Fibroblast of skin of right biceps (primary cell): Measurements from ENCODE around the gene OR4K2.
"Not testable (repeated sequence)": the region's sequence is repeated elsewhere in the genome, so short reads cannot be mapped to it uniquely, and the experiment has no call there.

Experiments
- DNase-seq: peaks from one replicate; pipeline ENCODE4 v3.0.0-alpha.2; 2013

Gene OR4K2, protein sequence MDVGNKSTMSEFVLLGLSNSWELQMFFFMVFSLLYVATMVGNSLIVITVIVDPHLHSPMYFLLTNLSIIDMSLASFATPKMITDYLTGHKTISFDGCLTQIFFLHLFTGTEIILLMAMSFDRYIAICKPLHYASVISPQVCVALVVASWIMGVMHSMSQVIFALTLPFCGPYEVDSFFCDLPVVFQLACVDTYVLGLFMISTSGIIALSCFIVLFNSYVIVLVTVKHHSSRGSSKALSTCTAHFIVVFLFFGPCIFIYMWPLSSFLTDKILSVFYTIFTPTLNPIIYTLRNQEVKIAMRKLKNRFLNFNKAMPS

DNA sequence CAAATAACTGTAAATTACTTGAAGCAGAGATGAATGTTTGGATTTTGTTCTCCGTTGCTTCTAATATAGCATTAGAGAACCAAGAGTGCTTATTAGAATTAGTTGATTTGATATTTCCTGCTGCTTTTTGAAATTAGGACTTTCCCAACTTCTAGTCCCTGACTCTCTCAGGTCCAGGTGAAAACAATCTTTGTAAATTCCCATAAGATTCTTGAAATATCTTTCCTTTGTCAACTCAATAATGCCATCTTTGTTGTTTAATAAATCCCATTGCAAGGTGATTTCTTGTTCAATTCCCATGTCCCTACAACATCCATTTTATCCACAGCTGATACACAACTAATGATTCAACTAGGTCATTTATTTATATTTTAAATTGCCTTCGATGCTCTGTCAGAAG lies at the start of gene OR4K2:
OR4K2 (plus strand) TSS at position 301 of the 400 bp plus-strand sequence. CDS start 1,126 bp downstream, outside the sequence.
- no peak for DNase-seq

DNA sequence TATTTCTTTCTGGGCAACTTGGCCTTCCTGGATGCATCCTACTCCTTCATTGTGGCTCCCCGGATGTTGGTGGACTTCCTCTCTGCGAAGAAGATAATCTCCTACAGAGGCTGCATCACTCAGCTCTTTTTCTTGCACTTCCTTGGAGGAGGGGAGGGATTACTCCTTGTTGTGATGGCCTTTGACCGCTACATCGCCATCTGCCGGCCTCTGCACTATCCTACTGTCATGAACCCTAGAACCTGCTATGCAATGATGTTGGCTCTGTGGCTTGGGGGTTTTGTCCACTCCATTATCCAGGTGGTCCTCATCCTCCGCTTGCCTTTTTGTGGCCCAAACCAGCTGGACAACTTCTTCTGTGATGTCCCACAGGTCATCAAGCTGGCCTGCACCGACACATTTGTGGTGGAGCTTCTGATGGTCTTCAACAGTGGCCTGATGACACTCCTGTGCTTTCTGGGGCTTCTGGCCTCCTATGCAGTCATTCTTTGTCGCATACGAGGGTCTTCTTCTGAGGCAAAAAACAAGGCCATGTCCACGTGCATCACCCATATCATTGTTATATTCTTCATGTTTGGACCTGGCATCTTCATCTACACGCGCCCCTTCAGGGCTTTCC lies 47.2 kb upstream of the OR4K2 start:
- DNase-seq: not testable (repeated sequence)

DNA sequence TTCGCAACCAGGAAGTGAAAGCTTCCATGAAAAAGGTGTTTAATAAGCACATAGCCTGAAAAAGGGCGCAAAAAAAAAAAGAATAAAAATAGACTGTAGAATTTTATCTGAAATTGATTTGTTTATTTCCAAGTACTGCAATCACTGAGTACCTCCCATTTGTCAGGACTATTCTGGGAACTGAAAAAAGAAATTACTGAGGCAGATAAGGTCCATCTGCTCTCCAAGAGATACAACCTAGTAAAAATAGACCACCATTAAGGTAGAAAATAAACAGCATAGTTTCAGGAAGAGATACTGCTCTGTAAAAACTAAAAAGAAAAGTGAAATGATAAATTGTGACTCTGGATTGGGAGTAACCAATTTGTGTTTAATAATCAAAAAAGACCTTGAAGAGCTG lies 46.6 kb upstream of the OR4K2 start:
- no peak for DNase-seq

DNA sequence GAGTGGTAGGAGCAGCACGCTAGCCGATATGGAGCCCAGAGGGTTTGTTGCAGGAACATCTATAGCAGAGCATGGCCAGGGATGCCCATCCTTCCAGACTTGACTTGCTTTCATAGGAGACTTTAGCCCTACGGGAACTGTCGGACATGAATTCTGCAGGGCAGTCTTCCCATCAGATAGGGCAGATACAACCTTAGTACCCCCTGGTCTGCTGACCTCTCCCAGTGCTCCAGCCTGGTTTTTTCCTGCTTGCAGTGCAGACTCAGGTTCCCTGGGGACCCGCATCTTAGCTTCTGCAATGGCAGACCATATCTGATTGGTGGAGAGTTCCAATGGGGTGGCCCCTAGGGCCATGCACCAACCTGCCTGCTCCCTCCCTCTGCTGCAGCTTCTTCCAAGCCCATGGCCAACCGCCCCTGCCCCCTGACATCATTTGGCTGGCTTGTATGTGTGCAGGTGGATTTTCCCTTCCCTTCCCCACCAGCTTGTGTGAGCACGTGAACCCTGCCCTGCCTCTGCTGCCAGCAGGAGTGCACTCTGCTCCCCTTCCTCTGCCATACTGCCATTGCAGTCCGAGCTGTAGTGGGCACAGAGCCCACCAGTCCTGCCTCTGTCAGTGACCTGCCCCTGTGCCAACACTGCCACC lies 40.6 kb upstream of the OR4K2 start:
- DNase-seq: not testable (repeated sequence)

DNA sequence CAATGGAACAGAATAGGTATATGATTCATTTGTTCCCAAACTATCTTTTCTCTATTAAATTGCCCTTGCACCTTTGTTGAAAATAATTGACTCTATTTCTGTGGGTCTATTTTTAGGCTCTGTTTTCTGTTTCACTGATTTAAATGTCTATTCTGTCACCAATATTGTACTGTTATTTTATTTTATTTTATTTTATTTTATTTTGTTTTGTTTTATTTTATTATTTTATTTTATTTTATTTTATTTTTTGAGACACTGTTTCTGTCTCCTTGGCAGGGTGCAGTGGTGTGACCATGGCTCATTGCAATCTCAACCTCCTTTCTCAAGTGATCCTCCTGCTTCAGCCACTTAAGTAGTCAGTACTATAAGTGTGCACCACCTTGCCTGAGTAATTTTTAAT lies 36.5 kb upstream of the OR4K2 start:
- no peak for DNase-seq

DNA sequence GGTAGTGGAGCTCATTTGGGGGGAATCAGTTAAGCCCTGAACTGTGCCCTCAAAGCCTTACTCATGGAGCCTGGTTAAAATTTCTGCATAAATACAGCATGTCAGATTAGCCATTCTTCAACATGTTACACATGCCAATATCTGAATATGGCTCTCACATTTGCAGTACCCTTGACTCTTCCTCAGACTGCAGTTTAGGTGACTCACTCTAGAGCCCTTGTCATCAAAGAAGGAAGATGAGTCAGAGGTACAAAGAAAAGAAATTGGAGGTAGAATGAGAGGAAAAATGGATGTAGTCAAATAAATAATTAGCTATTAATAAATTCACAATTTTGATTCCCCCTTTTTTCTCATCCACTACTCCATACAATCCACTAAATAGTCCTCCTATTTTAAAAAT lies 23.6 kb upstream of the OR4K2 start:
- DNase-seq: no peak

DNA sequence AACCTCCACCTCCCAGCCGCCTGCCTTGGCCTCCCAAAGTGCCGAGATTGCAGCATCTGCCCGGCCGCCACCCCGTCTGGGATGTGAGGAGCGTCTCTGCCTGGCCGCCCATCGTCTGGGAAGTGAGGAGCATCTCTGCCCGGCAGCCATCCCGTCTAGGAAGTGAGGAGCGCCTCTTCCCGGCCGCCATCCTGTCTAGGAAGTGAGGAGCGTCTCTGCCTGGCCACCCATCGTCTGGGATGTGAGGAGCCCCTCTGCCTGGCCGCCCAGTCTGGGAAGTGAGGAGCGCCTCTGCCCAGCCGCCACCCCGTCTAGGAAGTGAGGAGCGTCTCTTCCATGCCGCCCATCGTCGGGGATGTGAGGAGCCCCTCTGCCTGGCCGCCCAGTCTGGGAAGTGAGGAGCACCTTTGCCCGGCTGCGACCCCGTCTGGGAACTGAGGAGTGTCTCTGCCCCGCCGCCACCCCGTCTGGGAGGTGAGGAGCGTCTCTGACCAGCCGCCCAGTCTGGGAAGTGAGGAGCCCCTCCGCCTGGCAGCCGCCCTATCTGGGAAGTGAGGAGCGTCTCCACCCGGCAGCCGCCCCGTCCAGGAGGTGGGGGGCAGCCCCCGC lies 8.8 kb upstream of the OR4K2 start:
- not testable (repeated sequence) for DNase-seq

DNA sequence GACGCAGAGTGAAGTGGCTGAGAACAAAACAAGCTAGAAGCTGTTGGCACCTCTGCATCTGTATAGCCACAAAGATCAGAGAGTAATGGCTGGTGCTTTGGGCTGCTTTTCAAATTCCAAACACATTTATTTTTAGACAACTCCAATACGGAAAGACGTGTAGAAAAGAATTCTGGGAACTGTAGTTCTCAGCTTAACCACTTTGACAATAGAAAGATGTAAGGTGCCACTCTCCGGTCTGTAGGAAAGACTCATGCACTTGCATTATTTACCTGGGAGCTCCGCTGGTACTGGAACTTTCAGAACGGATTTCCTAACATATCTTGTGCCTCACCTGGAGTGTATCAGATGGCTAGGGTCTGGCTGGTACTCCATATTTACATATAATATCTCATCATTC lies 1.8 kb upstream of the OR4K2 start:
- no peak for DNase-seq

DNA sequence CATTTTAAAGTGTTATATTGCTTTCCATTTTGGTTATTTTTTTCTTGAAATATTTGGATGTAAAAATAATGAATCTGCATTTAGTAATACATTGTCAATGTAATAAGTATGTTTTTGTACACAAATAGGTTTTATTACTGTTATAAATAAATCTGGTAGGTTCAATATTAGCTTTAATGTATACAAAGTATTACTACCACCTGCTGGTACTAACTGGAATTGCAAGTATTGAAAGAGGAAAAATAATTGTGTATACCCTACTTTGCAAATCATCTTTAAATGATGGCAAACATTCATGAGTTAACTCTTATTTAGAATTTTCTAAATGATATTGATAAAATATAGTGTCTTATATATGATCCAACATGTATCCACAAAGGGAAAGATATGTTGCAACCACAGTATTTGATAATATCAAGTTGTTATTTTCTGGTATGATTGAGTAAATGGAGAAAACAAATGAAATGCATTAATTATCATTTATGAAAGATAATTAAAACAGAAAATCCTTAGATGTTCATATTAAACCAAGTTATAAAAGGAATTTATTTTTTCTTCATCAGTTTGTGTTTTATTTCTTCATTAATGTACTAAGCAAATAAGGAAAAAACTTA lies 3.2 kb downstream of the OR4K2 start:
- DNase-seq: peak; percentile 8

DNA sequence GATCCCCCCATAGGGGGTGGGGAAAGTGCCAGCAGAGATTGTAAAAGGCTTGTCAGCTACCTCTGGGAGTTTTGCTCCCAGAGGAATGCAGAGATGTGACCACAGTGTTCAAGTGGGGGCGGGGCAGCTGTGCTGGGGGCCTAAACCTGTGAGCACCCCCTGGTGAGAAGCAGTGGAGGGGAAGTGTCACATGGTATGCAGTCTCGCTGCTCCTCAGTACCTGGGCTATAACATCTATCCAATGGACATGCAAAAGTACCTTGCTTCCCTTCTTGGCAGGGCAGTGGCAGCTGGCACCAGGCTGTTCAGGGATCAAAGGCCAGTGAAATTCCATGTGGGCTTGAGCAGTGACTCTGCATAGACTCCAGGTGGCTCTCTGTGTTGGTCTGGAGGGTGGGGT lies 20.3 kb downstream of the OR4K2 start:
- no peak for DNase-seq

DNA sequence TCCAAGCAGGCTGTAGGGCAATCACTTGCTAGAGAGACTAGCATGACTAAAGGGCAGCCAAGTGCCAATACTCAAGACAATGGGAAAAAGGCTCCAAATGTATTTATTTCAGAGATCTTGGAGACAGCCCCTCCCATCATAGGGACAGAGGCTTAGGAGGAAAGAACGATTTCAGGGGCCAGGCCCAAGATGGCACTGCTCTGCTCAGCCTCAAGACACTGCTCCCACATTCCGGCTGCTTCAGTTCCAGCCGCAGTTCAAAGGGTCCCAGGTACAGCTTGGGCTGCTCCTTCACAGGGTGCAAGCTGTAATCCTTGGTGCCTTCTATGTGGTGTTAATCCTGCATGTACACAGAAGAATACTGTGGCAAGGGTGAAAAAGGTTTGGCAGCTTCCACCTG lies 26.1 kb downstream of the OR4K2 start:
- DNase-seq: no peak

DNA sequence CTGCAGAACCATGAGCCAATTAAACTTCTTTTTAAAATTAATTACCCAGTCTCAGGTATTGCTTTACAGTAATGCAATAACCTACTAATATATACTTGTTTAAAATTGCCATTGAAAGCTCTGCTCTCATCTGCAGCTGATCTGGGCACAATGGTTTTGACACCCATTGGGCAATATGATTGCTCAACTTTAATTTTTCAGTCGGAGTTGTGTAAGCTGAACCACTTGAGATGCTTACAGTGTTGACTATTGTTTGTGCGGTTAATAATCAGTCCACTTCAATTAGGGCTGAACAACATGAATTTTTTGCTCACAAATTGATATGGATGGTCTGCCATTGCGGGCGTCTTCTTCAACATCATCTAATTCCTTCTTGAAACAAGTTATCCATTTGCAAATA lies 27.5 kb downstream of the OR4K2 start:
- no peak for DNase-seq

DNA sequence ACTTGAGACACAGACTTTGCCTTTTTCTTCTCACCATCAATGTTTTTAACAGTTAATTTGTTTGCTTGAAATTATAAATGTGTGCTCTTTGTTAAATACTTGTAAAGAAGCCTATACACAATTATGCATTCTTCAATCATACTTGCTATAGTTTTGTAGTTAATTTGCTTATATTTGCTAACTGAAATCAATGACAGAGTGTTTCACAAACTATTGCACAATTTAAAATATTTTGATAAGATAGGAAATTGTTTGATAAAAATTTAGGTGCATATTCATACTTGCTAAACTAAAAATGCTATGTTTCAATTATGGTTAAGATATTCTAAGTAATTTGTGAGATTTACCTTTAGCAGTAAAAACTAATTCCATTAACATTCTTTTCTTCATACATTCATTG lies 31.7 kb downstream of the OR4K2 start:
- DNase-seq: no peak

DNA sequence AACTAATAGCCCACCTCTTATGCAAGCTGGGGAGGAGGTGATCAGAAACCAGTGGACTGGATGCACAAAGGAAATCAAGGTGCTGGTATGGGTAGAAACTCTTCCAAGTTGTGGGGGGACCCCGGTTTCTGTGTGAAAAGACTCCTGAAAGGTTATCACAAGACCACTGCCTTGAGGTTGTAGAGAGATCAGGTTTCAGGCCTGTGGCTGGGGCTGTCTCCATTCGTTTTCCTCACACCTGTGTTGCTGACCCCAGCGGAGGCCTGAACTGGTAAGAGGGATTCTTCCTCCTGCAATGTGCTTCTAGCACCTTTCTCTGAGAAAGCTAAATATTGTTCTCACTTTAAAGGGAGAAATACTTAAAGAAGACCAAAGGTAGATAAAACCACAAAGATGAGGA lies 36.2 kb downstream of the OR4K2 start:
- DNase-seq: no peak

DNA sequence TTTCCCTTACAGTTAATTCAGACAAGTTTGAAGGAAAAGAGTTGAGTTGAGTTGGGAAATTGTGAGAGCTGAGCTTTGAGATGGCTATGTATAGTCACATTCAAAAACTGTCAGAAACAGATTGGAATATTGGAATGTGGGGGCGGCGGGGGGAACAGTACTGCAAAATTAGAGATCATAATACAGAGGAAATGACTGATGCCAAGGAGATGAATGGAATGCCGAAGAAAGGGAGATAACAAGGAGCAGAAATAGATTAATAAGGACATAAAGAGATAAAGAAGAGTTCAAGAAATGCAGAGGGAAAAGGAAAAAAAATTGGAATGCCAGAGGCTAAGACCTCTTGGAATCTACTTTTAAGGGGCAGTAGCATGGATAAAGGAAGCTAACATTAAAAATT lies 42.3 kb downstream of the OR4K2 start:
- DNase-seq: no peak

DNA sequence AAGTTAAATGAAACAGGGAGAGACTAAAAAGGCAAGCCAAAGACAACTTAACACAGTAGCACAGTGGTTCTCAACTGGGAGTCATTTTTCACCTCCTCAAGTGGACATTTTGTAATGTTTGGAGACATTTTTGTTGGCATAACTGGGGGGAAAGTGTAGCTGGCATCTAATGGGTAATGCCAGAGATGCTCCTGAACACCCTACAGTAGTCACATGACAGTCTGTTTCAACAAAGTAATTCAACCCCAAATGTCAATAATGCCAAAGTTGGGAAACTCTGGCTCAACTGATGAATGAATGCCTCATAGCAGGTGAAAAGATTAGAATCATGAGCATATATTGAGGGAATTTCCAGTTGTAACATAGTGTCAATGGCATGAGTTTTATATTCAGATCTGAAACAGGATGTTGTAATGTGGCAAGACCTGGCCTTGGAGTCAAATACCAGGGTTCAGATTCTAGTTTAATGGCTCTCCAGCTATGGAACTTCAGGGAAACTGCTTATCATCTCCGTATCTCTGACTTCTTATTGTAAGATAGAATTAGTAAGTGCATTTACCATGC lies 43.1 kb downstream of the OR4K2 start:
- no peak for DNase-seq

DNA sequence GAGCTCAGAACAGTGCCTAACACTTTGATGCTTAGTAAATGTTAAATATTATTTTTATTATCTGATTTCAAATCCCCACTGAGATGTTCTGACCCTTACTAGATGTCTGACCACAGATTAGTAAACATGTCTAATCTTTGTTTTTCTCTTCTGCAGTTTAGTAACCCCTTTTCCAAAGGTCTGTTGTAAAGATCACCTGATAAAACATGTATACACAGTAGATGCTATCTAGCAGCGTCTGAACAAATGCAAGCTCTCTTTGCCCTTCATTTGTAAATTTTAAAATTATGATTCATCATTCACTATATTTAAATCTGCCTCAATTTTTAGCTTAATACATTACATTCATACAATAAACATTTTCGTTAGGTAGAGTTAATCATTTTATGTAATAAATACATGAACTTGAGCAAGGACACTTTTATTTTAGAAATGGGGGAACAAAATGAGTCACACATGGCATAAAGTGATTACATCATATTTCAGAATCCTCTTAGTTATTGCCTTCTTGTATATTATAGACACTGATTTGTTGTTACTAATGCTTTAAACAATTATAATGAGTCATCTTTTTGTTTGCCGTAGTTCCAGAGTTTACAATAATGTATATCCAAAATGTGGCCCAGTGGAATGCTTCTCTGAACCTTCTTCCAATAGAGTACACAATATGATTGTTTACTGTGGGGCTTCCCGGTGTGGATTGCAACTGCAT lies 43.8 kb downstream of the OR4K2 start:
- no peak for DNase-seq

DNA sequence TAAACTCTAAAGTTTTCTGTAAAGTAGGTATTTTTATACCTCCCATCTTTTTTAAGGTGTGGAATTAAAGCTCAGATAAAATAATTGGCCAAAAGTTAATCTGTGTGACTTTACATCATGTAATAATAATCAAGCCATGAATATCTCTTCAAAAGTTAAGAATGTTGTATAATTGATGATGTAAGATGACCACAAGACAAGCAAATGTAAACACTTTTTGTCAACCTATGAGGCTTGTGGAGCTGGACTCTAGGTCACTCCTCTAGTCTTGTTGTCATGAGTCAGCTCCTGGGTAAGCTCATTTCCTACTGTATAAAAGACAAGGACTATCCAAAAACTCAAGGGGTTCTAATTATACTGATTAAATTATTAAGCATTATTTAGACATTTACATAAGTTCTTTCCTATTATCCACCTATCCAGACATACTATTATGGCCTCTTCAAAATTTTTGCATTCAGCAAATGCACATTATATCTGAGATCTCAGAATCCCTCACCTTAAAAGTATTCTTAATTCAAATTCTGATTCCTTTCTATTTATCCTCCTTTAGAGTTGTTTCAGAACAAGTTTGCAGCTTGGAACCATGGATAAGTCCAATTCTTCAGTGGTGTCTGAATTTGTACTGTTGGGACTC lies 45.2 kb downstream of the OR4K2 start, which contains the start of gene OR4K5:
OR4K5 (plus strand) TSS at position 587 of the 637 bp plus-strand sequence; CDS start at position 587, 0 bp downstream.
- DNase-seq: no peak

DNA sequence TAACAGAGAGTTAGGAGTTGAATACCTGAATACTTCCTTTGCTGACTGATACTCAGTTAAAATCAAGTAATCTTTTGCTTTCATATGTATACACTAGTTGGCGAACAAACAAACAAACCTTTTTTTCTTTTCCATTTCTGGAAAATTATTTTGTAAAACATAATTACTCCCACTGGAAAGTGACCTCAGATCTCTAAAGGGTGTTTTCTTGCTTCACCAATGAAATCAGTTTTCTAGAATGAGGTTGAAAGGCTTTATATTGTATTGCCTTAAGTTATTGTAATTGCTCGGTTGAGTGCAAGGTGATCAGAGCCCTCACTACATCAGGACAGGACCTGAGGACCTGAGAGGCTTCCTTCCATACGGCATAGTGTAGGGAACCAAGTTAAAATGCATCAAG lies 55.7 kb downstream of the OR4K2 start, which contains the start of gene OR4K1:
OR4K1 (plus strand) TSS at position 301 of the 400 bp plus-strand sequence. CDS start 4,750 bp downstream, outside the sequence.
- no peak for DNase-seq
